NB4 (cell line): ENCODE measurements around the gene RAD51B.

Experiments used
- POLR2A ChIP-seq: IDR thresholded peaks from 2 replicates; pipeline ENCODE4 v1.6.1; 2011; ENCODE audit warnings: mild to moderate bottlenecking; ENCODE audit not compliant: insufficient read length; ENCODE audit errors: extremely low read depth
- TF ChIP-seq, protein P1 (sequence below): IDR thresholded peaks from one replicate; pipeline ENCODE4 v1.5.1; 2012; ENCODE audit warnings: low read depth, low read length

DNA sequence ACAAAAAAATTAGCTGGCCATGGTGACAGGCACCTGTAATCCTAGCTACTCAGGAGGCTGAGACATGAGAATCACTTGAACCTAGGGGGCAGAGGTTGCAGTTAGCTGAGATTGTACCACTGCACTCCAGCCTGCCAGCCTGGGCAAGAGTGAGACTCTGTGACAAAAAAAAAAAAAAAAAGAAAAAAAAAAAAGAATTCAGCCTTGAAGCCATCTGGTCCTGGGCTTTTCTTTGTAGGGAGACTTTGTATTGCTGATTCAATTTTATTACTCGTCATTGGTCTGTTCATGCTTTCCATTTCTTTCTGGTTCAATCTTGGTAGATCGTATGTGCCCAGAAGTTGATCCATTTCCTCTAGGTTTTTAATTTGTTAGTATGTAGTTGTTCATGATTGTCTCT is 243.1 kb downstream of the RAD51B start:
- TF ChIP-seq, protein P1, sequence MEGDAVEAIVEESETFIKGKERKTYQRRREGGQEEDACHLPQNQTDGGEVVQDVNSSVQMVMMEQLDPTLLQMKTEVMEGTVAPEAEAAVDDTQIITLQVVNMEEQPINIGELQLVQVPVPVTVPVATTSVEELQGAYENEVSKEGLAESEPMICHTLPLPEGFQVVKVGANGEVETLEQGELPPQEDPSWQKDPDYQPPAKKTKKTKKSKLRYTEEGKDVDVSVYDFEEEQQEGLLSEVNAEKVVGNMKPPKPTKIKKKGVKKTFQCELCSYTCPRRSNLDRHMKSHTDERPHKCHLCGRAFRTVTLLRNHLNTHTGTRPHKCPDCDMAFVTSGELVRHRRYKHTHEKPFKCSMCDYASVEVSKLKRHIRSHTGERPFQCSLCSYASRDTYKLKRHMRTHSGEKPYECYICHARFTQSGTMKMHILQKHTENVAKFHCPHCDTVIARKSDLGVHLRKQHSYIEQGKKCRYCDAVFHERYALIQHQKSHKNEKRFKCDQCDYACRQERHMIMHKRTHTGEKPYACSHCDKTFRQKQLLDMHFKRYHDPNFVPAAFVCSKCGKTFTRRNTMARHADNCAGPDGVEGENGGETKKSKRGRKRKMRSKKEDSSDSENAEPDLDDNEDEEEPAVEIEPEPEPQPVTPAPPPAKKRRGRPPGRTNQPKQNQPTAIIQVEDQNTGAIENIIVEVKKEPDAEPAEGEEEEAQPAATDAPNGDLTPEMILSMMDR: no peak
- no peak for TF ChIP-seq POLR2A
